Lower leg skin (tissue), 3 donors: ENCODE measurements around the gene NKX6-2.

Experiments
- POLR2A ChIP-seq, 2 donors: fragments of 450-650 bp; IDR thresholded peaks; one replicate each; pipeline ENCODE4 v1.6.1; 2016 to 2017; ENCODE audit warnings: antibody characterized with exemption in 2 of 2, mild to moderate bottlenecking in 1 of 2, moderate library complexity in 1 of 2
- TF ChIP-seq, protein P1 (sequence below), 3 donors: fragments of 450-650 bp; IDR thresholded peaks; one replicate each; pipeline ENCODE4 v1.5.1; 2016; ENCODE audit warnings: antibody characterized with exemption in 3 of 3, mild to moderate bottlenecking in 3 of 3, moderate library complexity in 2 of 3

DNA sequence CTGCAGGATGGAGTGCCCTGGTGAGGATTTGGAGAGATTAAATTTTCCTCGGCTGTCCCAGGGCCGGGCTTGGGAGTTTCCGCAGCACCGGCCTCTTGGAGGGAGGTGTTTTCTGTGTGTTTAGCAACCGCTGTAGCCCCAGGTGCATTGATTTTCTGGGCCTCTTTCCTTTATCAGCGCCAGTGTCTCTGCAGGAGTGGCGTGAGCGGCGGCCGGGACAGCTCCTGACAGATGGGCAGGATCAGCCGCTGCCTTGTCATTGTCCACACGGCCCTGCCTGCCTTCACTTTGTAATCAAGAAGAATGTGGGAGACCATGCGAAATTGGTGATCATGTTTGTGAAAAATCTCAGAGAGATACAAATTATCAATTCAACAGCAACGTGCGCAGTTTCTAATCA is 32.4 kb downstream of the NKX6-2 start:
- TF ChIP-seq, protein P1, sequence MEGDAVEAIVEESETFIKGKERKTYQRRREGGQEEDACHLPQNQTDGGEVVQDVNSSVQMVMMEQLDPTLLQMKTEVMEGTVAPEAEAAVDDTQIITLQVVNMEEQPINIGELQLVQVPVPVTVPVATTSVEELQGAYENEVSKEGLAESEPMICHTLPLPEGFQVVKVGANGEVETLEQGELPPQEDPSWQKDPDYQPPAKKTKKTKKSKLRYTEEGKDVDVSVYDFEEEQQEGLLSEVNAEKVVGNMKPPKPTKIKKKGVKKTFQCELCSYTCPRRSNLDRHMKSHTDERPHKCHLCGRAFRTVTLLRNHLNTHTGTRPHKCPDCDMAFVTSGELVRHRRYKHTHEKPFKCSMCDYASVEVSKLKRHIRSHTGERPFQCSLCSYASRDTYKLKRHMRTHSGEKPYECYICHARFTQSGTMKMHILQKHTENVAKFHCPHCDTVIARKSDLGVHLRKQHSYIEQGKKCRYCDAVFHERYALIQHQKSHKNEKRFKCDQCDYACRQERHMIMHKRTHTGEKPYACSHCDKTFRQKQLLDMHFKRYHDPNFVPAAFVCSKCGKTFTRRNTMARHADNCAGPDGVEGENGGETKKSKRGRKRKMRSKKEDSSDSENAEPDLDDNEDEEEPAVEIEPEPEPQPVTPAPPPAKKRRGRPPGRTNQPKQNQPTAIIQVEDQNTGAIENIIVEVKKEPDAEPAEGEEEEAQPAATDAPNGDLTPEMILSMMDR (IDR thresholded peaks at IDR 0.05), result no peak
- no peak for TF ChIP-seq POLR2A (IDR thresholded peaks at IDR 0.05)
